Measurements from ENCODE around the gene SPRR2B.
"Not testable (repeated sequence)": the region's sequence is repeated elsewhere in the genome, so short reads cannot be mapped to it uniquely, and the experiment has no call there.

The SPRR2B gene

GRCh38 chr1:153071511-153071910 lies at the start of gene SPRR2B:
SPRR2B (minus strand) TSS chr1:153071611; CDS start chr1:153070839, 772 bp downstream.
- no peak for DNase-seq

GRCh38 chr1:153120945-153121344 lies 49.5 kb upstream of the SPRR2B start:
- no peak for DNase-seq

GRCh38 chr1:153119491-153119971 lies 48.1 kb upstream of the SPRR2B start:
- no peak for DNase-seq

DNA sequence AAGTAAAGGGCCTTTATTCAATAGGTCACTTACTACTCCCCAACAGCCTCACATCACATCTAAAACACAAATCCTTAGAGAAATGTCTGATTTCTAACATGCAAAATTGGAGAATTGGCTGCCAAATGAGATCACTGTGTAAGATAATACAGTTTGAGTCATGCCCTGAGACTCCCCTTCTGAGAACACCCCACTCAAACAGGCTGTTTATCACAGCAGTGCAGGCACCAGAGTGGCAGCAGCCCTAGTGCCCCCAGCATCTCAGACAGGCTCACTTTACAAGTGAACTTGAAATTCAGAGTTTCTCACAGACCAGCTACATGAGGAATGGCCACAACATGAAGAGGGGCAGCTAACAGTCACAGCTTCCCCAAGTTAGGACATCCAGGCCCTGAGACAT lies 43.9 kb upstream of the SPRR2B start:
- DNase-seq: not testable (repeated sequence)

DNA sequence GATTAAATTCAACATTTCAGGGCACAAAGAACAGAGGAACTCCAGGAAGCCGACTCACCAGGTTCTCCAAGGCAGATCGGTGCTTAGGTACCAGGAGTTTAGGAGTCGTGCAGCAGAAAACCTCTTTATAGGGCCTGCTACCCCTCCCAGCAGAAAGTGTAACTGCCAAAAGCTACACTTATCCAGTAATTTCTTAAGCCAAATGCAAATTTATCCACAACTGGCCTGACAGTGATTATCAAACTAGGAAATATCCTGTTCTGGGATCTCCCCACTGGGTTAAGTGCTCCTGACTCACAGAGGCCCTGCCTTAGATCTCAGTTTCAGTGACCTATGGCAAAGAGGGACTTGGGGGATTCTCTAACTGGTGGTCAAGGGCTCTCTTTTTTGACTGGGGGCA lies 42.0 kb upstream of the SPRR2B start, which contains the start of gene SPRR2F:
TSS of gene SPRR2F (minus strand) at position 101 of the 400 bp plus-strand sequence. CDS start 783 bp downstream, outside the sequence.
- DNase-seq: no peak

DNA sequence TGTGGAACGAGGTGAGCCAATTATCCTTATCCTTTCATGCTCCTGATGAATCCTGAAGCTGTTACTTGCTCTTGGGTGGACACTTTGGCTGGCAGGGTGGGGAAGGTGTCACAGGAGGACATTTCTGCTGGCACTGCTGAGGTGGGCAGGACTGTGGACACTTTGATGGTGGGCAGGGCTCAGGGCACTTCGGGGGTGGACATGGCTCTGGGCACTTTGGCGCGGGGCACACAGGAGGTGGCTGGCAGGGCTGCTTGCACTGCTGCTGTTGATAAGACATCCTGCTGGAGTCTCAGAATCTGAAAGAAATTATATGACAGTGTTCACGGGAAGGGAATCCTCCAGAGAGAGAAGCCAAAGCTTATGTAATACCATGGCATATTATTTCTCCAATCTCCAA lies 41.0 kb upstream of the SPRR2B start:
- not testable (repeated sequence) for DNase-seq

GRCh38 chr1:153100245-153100644 lies 28.8 kb upstream of the SPRR2B start:
- no peak for DNase-seq

DNA sequence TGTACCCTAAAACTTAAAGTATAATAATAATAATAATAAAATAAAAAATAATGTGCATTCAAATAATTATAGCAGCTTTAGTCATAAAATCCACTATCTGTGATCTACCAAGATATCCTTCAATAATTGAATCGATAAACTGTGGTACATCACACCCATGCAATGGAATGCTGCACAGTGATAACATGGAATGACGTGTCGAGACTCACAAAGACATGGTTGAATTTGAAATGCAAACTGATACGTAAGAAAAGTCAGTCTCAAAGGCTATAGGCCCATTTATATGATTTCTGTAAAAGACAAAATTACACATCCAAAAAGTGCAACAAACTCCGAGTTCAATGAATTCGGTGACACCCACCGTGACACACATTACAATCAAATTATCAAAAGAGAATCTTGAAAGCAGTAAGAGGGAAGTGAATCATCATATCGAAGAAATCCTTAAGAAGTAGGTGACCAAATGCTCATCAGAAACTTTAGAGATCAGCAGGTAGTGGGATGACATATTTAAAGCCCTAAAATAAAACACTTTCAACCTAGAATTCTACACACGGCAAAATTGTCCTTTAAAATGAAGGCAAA lies 28.1 kb upstream of the SPRR2B start:
- no peak for DNase-seq

- no peak for DNase-seq
Observed at GRCh38 chr1:153095764-153096163, 24.4 kb upstream of the SPRR2B start.

DNA sequence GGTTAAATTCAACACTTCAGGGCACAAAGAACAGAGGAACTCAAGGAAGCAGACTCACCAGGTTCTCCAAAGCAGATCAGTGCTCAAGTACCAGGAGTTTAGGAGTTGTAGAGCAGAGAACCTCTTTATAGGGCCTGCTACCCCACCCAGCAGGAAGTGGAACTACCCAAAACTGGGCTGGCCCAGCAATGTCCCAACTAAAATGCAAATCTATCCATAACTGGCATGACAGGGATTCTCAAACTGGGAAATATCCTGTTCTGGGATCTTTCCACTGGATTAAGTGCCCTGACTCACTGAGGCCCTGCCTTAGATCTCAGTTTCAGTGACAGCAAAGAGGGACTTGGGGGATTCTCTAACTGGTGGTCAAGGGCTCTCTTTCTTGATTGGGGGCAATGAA lies 23.0 kb upstream of the SPRR2B start, which contains the start of gene SPRR2E:
TSS of gene SPRR2E (minus strand) at position 101 of the 400 bp plus-strand sequence. CDS start 775 bp downstream, outside the sequence.
- DNase-seq: no peak

- no peak for DNase-seq
Observed at GRCh38 chr1:153087652-153088051, 16.2 kb upstream of the SPRR2B start.

DNA sequence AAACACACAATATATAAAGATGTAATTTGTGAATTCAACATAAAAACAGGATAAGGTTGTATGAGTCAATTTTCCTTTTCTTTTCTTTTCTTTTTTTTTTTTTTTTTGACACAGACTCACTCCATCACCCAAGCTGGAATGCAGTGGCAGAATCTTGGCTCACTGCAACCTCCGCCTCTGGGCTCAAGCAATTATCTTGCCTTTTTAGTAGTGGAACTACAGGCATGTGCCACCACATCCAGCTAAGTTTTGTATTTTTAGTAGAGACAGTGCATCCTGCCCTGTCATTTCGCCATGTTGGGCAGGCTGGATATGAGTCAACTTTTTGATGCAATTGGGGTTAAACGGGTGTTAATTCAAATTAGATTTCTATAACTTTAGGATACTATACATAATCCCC lies 10.3 kb upstream of the SPRR2B start:
- DNase-seq: no peak

- no peak for DNase-seq
Observed at GRCh38 chr1:153072806-153073726, 1.7 kb upstream of the SPRR2B start.

DNA sequence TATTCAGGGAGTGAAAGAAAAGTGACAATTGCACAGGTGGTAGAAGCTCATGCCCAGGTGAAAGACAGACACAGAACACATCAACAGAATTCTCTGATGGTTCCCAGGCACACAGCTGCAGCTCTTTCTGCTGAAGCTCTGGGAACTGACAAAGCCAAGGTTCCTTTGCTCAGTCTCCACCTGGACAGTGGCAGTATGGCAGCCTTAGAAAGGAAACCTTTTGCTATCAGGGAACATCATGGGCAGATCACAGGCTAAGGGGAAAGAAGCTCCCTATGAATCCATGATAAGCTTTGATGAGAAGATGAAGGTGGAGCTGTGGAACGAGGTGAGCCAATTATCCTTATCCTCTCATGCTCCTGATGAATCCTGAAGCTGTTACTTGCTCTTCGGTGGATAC lies 1.2 kb downstream of the SPRR2B start:
- no peak for DNase-seq

DNA sequence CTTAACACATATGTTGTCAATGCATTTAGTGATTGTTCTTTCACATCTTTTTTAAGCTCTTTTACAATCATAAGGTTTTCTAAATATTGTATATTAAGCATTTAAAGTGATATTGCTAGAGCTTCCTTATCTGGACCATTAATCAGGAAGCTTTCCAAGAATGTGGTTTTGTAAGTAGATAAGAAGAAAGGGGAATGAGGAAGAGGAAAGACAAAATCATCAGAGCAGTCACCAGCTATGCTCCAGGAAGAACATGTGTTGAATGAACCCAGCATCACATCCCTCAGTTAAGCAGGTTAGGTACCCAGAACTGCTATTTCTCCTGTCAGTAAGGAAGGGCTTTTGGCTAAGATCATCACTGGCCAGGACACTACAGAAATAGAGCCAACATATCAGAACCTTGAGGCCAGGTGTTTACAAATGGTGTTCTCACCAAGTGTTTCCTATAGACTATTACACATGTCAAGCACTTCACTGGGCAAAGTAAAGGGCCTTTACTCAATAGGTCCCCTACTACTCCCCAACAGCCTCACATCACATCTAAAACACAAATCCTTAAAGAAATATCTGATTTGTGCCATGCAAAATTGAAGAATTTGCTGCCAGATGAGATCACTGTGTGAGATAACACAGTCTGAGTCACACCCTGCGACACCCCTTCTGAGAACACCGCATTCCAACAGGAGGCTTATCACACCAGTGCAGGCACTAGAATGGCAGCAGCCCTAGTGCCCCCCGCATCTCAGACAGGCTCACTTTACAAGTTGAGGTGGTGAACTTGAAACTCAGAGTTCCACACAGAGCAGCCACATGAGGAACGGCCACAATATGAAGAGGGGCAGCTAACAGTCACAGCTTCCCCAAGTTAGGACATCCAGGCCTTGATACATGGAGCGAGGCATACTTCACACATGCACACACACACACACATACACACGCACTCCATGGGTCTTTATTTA lies 12.3 kb downstream of the SPRR2B start:
- no peak for DNase-seq

DNA sequence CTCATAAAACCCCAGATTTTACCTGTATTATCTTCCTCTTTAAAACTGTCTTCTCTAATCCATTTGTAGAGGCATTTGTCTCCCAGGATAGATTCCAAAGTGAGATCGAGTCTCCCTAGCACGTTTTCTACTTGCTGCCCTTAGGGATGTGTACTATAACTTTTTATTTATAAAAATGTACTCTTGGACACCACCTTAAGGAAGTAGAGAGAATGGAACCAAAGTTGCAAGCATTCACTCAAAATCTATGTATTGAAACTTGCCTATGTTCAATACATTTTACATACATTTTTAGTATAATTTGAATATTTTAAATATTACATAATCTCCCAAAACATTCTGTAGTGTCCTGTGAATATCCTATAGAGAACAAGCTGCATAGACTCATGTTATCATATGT lies 13.3 kb downstream of the SPRR2B start:
- no peak for DNase-seq

- DNase-seq: no peak
Observed at GRCh38 chr1:153057375-153057774, 14.0 kb downstream of the SPRR2B start, which contains the start of gene SPRR2A. SPRR2A (minus strand) TSS chr1:153057512; CDS start chr1:153056735, 777 bp downstream.

DNA sequence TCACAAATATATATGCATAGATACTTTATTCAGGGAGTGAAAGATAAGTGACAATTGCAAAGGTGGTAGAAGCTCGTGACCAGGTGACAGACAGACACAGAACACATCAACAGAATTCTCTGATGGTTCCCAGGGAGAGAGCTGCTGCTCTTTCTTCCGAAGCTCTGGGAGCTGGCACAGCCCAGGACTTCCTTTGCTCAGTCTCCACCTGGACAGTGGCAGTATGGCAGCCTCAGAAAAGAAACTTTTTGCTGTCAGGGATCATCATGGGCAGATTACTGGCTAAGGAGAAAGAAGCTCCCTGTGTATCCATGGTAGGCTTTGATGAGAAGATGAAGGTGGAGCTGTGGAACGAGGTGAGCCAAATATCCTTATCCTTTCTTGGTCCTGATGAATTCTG lies 15.3 kb downstream of the SPRR2B start:
- not testable (repeated sequence) for DNase-seq

DNA sequence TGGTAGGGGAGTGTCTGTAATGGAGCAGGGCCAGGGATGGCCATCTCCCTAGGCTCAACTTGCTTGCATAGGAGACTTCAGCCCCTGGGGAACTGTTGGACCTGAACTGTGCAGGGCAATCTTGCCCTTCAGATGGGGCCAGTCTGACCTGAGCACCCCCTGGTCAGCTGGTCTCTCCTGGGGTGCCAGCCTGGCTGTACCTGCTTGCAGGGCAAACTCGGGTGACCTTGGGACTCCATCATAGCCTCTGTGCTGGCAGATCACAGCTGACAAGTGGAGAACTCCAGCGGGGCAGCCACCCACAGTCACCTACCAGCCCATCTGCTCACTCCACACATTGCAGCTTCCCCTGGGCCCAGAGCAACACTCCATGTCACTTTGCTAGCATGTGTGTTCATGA lies 22.2 kb downstream of the SPRR2B start:
- no peak for DNase-seq

- DNase-seq: no peak
Observed at GRCh38 chr1:153040950-153041631, 30.3 kb downstream of the SPRR2B start, which contains the start of gene SPRR2D. SPRR2D (minus strand) TSS chr1:153041120; CDS start chr1:153040346, 774 bp downstream.

DNA sequence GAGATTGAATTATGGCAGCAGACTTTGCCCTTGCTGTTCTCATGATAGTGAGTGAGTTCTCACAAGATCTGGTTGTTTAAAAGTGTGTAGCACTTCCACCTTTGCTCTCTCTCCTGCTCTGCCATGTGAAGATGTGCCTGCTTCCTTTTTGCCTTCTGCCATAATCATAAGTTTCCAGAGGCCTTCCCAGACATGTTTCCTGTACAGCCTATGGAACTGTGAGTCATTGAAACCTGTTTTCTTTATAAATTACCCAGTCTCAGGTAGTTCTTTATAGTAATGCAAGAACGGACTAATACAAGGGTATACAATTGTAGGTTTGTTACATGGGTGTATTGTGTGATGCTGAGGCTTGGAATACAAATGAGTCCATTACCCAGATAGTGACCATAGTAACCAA lies 36.2 kb downstream of the SPRR2B start:
- DNase-seq: no peak
